HL-60/S4 treated with retinoic acid at 250 ng/mL for 4 days and 3 days (cell line): ENCODE data around the gene PLEKHA6.
"Not testable (repeated sequence)": the region's sequence is repeated elsewhere in the genome, so short reads cannot be mapped to it uniquely, and the experiment has no call there.

Experiments
- in situ Hi-C: fragments of 300-500 bp; cut with MboI; formaldehyde crosslinking; loops from 2 replicates; pipeline ENCODE4 v1.7.0; 2022; ENCODE audit warnings: low sequenced_read_pairs

The PLEKHA6 gene

GRCh38 chr1:204340081-204340889 lies 19.4 kb downstream of the PLEKHA6 start:
- in situ Hi-C loops: no loop called here

DNA sequence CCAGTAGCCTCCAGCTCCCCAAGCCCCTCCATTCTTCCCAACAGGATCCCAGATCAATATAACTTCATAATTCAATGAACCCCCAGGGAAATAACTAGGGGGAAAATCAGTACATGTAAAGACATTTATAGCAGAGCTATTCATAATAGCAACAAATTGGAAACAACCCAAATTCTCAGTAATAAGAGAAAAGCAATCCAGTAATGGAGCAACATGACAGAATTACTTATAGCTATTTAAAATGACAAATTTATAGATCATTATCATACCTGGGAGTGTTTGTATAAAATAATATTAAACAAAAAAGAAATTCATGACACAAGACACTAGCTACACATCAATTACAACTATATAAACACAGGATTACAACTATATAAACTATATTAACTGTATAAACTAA lies 20.2 kb downstream of the PLEKHA6 start:
- in situ Hi-C loops: no loop called here

DNA sequence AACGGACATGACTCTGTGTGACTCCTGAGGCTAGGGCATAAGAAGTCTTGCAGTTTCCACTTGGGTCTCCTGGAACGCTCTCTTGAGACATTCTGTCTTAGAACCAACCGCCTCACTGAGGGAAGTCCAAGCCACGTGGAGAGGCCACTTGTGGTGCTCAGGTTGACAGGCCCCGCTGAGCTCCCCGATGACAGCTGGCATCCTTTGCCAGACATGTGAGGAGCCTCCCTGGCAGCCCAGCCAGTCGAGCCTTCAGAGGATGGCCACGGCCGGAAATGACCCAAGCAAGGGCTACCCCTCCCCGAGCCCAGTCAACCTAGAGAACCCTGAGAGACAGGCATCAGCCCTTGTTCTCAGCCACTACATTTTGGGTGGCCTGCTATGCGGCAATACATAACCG lies 20.7 kb downstream of the PLEKHA6 start:
- in situ Hi-C loops: no loop called here

GRCh38 chr1:204338360-204338759 lies 21.4 kb downstream of the PLEKHA6 start:
- in situ Hi-C loops: no loop called here

DNA sequence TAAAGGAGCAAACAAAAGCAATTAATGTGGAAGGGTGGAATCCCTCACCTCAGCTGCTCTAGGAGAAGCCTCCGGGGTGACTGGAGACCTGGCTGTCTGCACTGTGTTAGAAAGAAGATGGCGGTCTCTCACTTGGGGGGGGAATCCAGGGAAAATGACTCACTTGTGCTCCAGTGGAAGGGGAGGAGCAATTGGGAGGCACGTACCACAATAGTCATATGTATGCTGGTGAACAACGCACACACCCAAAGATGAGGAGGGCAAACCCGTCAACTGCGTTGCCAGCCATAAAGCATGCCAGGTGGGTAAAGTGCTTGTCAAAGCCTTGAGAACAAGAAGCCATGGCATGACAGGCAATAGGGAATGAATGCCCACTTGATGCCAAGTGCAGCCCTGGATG lies 22.1 kb downstream of the PLEKHA6 start:
- in situ Hi-C loops: no loop called here

- in situ Hi-C loops: no loop called here
Observed at GRCh38 chr1:204337036-204337429, 22.7 kb downstream of the PLEKHA6 start.

GRCh38 chr1:204336421-204337035 lies 23.2 kb downstream of the PLEKHA6 start:
- in situ Hi-C loops: no loop called here

DNA sequence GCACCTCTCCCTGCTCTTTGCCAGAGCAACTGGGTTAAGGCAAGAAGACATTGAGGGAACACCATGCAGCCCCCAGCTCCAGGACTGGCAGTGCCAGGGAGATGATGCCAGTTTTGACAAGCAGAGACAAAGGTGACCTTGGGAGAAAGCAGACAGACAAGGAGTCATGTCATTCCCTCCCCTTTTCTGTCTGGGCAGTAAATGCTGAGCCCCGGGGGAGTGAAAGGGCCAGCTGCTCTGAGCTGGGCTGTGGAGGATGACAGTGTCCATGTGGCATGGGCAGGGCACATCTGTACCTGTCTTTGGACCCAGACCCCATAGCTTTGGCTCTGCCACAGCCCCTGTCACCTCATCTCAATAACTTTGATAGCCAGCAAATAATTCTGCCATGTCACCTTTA lies 24.2 kb downstream of the PLEKHA6 start:
- in situ Hi-C loops: no loop called here

GRCh38 chr1:204335085-204335484 lies 24.6 kb downstream of the PLEKHA6 start:
- in situ Hi-C loops: no loop called here

DNA sequence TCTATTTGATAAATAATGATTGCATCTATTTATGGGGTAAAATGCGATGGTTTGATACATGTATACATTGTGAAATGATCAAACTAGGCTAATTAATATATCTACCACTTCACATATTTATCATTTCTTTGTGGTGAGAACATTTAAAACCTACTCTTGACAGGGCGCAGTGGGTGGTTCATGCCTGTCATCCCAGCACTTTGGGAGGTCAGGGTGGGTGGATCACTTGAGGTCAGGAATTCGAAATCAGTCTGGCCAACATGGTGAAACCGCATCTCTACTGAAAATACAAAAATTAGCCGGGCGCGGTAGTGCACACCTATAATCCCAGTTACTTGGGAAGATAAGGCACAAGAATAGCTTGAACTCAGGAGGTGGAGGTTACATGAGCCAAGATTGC lies 25.3 kb downstream of the PLEKHA6 start:
- in situ Hi-C loops: no loop called here

GRCh38 chr1:204333427-204333826 lies 26.3 kb downstream of the PLEKHA6 start:
- in situ Hi-C loops: no loop called here

DNA sequence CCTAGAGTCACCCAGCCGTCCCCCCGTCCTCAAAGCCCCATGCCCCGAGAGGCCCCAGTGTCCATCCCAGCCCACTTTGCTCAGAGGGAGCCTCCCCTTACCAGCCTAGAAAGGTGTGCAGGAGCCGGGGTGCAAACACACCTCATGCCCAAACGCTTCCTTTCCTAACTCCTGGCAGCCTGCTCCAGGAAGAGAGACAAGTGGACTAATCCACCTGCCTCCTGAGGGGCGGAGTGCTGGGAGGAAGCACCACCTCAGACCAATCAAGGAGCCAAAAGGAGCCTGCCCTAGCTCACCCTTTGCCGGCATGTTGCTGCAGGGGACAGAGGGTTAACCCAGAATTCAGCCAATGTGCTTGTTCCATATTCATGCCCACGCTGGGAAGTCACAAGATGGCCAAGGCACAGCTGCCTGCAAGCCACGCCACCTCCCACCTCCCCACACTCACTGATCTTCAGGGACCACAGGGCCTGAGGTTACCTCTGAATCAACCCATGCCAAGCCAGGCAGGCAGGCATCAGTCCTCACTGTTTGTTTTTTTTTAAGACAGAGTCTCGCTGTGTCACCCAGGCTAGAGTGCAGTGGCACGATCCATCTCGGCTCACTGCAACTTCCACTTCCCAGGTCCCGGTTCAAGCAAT lies 27.8 kb downstream of the PLEKHA6 start:
- in situ Hi-C loops: no loop called here

- in situ Hi-C loops: no loop called here
Observed at GRCh38 chr1:204331275-204331674, 28.5 kb downstream of the PLEKHA6 start.

- in situ Hi-C loops: not testable (repeated sequence)
Observed at GRCh38 chr1:204327870-204328269, 31.9 kb downstream of the PLEKHA6 start.

DNA sequence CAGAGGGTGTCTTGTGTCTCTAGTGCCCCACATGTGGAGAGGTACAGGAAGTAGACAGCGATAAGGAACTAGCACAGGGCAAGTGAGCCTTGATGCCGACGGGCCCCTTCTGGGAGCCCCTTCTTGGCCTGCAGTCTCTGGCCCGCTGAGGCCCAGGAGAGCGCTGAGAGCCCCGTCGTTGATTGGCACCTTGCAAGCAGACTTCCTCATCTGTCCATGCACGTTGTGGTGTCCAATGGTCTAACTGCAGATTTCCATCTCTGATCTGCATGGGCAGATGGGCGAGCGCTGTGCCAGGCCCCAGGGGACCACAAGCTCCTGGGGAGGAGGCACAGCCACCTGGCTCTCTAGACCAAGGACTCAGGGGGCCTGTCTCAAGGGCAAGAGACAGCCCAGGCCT lies 32.4 kb downstream of the PLEKHA6 start:
- in situ Hi-C loops: no loop called here

DNA sequence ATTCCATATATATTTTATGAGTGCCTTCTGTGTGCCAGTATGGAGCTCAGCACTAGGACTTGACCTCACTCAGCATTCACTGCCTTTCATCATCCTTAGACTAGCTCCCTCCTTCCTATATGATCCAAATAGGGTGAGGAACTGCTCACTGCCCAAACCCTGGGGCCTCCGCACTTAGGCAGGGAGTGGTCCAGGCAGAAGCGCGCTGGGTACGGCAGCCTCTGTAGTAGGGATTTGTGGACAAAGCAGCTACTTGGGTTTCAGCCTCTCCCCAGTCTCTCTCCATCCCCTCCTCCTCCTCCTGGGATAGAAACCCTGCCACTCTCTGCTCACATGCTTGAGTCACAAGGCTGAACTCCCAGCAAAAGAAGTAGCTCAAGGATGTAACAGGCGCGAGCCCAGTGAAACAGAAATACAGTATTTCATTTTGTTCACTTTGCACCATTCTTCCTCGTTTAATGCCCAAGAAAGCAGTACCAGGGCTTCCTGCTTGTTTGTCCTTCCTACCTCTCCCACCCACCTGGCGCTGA lies 32.9 kb downstream of the PLEKHA6 start:
- in situ Hi-C loops: no loop called here

DNA sequence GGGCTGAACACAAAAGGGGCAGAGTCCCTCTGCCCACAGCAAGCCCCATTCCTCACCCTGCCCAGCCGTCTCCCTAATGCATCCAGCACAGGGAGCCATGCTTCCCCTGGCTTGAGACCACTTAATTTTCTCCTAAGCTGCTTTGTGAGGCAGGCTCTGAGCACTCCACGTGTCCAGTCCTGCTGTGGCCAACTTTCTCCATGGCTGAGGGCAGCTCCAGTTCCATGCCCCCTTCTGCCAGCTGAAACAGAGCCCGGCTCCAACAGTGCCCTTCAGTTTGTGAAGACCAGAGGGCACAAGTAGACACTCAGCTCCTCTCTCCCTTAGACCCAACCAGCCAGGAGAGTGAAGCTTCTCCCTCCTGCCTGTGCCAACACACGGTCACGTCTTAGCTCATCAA lies 33.8 kb downstream of the PLEKHA6 start:
- in situ Hi-C loops: no loop called here

DNA sequence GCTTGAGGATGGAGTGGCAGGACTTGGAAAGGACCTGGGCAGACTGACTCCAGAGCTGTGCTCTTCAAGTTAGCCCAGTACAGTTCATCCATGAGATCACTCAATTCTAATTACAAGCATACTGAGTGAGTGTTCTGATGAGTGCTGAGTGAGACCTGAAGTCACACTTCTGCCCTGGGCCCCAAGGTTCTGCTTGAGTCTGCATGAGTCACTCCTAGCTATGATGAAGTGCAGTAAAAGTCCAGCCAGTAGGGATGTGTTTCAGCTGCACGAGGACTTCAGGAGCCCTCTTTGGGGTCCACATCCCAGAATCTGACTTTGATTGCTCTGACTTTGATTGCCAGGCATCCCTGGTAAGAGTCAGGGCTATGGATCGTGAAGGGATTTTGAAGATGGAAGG lies 35.8 kb downstream of the PLEKHA6 start:
- in situ Hi-C loops: loop anchor here (25.0 kb wide), 1 partner anchor 1112 kb away; no protein-coding TSS in a partner anchor

DNA sequence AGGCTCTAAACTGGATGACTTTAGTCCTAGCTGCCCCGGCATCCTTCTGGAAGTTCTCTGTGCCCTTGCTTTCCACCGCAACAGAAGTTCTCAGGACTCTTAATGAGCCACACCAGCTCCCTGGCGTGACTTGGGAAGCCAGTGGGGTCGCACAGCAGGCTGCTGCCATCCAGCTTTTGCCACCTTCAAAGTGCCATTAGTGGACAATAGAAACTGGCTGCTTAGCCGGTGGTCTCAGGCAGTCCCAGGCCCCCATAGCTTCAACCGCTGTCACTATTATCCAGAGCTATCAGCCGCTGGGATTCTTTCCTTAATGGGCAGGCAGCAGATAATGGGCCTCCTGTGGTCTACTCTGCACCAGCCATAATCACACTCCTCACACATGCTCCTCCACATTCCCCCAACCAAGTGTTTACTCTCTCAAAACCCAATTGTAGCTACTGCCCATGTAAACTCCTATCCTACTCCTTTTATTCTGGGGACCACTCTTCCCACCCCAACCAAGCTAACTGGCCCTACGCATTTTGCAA lies 37.3 kb downstream of the PLEKHA6 start:
- in situ Hi-C loops: loop anchor here (25.0 kb wide), 1 partner anchor 1110 kb away; no protein-coding TSS in a partner anchor

GRCh38 chr1:204321665-204322064 lies 38.1 kb downstream of the PLEKHA6 start:
- in situ Hi-C loops: loop anchor here (25.0 kb wide), 1 partner anchor 1109 kb away; no protein-coding TSS in a partner anchor

- in situ Hi-C loops: loop anchor here (25.0 kb wide), 1 partner anchor 1109 kb away; no protein-coding TSS in a partner anchor
Observed at GRCh38 chr1:204321051-204321450, 38.7 kb downstream of the PLEKHA6 start.
